HG03280 (cell line): ENCODE results near the gene KCNN3.
"Not testable (repeated sequence)": the region's sequence is repeated elsewhere in the genome, so short reads cannot be mapped to it uniquely, and the experiment has no call there.

Source experiments
- ATAC-seq: cut with Tn5 transposase; IDR thresholded peaks from one replicate; pipeline ENCODE4 v1.9.1; 2021; ENCODE audit warnings: mild to moderate bottlenecking, moderate library complexity; ENCODE audit not compliant: unreplicated experiment

Gene KCNN3

GRCh38 chr1:154870115-154870571, at the start of gene KCNN3:
KCNN3 (minus strand) TSS chr1:154870281; CDS start chr1:154869964, 317 bp downstream.
- ATAC-seq, result peak; percentile 95

GRCh38 chr1:154913273-154913672, 43.2 kb upstream of the KCNN3 start:
- no peak for ATAC-seq

GRCh38 chr1:154912755-154913154, 42.7 kb upstream of the KCNN3 start:
- ATAC-seq, result no peak

GRCh38 chr1:154911691-154912550, 41.8 kb upstream of the KCNN3 start:
- ATAC-seq, result no peak

GRCh38 chr1:154910851-154911250, 40.8 kb upstream of the KCNN3 start:
- ATAC-seq, result no peak

- no peak for ATAC-seq
These were observed 38.9 kb upstream of the KCNN3 start for GRCh38 chr1:154908937-154909336.

DNA sequence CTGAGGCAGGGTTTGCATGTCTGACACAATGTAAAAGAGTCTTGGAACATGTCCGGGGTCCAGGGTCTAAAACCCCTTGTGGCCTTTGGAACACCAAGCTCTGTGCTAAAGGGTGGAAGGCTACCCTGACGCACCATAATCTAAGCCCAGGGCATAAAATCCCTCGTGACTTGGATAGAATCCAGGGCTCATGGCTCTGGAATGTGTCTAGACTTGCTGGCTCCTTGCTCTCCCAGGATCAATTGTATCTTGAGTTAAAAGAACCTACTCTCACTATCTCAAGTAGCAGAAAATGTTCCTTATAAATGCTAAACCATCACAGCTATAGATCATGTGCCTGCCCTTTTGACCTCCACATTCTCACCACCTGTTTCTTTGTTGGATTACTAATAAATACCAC, 38.0 kb upstream of the KCNN3 start:
- ATAC-seq, result not testable (repeated sequence)

DNA sequence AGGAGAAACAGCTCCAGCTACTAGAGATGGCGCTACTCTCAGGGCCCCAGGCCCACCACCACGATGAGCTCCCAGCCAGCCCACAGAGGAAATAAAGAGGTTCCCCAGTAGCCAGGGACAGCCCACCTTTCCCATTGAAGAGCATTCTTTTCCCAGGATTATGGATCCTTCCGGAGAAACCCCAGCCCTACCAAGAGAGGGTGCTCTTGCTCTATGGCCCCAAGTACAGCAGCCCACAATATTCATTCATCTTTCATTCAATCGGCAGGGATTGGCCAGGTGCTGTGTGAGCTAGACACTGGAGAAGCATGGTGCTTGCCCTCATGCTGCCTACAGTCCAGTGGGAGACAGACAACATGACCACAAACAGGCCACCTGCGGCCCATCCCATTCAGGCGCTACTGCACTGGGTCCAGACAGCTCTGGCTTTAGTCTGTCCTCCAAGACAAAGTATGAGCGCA, 36.6 kb upstream of the KCNN3 start:
- no peak for ATAC-seq

- no peak for ATAC-seq
These were observed 33.0 kb upstream of the KCNN3 start for GRCh38 chr1:154902938-154903566.

DNA sequence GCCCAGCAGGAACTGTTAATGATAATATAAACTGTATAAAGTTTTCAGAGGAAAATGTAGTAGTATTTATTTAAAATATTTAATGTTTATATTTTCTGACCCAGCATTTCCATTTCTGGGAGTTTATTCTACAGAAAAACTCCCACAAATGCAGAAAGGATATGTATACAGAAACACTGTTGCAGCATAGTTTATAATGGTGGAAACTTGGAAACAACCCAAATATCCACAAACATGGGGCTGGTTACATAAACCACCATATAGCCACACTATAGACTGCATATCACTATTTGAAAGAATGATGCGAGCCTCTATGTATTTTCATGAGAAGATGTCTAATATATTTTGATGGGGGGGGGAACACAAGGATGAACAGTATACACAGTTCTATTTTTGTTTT, 31.5 kb upstream of the KCNN3 start:
- no peak for ATAC-seq

GRCh38 chr1:154899041-154899440, 29.0 kb upstream of the KCNN3 start:
- no peak for ATAC-seq

- ATAC-seq, result no peak
These were observed 26.7 kb upstream of the KCNN3 start for GRCh38 chr1:154896771-154897286.

- ATAC-seq, result no peak
These were observed 25.7 kb upstream of the KCNN3 start for GRCh38 chr1:154895798-154896197.

DNA sequence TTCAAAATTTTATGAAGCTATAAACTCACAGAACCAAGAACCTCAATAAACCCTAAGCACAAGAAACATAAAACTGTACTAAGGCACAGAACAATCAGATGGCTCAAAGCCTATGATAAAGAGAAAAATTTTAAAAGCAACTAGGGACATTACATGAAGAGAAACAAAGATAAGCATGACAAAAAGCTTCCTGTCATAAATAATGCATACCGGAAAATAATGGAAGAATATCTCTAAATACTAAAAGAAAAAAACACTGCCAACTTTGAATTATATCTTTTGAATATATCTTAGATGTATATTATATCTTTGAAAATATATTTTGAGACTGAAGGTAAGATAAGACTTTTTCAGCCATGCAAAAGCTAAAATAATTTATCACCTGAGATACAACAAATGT, 21.4 kb upstream of the KCNN3 start:
- no peak for ATAC-seq

- no peak for ATAC-seq
These were observed 18.7 kb upstream of the KCNN3 start for GRCh38 chr1:154888757-154889156.

DNA sequence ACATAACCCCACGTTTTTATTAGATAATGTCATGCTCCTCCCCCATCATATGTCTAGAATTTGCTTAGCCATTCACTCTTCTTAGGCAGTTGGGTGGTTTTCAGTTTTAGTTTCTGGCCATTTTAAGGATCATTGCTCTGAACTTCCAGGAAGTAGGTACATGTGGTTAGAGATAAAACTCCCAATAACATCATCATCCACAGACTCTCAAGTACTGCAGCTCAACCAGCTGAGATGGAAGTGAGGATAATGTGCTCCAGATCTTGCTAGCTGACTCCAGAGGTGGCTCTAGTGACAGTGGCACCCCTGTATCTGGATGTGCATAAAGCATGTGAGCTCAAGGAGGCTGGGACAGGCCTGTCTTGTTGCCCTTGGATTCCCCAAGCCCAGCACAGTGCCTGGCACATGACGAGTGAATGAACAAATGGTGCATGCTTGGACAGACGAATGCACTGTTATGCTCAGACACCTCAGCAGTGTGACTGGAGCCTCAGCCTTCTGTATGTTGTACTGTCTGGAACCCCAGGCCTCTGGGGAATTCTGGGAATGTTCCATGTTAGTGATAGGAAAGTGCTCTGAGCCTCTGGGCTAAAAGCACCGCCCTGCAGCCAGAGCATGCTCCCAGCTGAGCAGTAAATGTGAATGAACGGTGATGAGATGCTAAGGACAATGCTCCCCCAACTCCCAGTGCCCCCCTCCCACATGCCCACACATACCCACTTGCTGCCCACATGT, 16.4 kb upstream of the KCNN3 start:
- no peak for ATAC-seq

- no peak for ATAC-seq
These were observed 15.0 kb upstream of the KCNN3 start for GRCh38 chr1:154884869-154885701.

DNA sequence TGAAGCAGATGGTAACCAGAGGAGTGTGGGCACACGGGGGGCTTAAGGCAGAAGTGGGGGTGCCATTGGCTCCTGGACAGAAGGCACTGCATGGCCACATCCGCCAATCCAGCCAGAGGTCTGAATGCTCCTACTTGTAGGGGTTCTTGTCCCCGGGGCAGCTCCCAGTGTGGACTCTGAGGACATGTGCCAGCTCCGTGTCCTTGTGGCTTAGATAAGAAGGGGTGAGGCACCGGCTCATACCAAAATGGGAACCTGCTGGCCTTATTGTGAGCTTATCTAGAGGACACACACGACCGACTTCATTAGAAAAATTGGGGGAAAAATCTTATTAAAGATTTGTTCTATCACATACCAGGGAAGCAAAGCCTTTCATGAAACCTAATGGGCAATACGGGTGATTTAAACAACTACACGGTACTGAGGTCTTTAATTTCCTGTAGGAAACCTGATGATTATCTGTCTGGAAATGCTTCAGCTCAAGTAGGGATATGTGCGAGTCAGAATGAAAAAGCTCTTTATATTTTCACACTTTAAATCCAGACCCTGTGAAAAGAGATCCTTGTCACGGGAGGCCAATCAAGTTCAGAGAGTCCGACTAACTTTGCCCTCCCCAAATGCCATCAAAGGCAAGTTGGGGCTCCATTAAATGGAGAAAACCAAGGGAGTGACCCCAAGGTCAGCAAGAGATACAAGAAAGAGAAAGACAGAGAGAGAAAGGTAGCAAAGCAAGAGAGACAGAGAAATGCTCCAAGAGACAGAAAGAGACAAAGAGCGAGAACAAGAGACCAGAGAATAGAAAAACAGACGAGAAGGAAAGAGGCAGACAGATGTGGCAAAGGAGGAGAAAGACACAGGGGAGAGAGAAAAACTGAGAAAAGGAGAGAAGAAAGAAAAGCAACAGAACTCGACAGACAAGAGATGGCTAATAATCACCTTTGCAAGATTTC, 14.1 kb upstream of the KCNN3 start:
- no peak for ATAC-seq

DNA sequence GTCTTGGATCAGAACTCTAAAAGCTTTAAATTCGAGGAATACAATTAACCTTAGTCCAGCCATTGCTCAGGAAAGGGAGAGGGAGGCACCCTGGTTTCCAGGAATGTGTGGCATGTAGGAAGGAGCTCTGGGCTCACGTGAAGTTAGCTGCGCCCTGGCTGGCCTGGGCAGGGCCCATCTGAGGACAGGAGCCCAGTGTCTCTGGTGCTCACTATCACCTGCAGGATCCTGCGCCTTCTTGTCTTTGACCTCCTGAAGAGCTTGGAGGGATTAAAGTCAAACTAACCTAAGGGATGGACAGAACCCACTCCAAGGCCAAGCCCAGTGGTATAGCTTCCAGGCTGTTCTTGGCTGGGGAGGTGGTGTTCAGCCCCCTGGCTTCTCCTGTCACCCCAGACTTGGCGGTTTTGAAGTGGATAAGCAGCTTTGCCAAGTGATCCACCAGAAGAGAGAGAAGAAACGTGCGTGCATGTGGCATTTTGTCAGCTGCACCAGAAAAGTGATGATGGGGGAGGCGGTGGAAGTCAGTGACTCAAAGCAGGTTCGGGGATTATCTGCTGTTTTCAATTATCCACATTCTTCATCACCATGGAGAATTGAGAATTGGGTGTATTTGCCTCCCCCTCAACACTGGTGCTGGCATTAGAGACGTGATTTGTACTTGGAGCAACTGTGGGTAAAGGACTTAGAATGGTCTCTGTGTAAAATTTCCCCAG, 11.9 kb upstream of the KCNN3 start:
- no peak for ATAC-seq
